Measurements from ENCODE around the gene KAZN.

KAZN gene

DNA sequence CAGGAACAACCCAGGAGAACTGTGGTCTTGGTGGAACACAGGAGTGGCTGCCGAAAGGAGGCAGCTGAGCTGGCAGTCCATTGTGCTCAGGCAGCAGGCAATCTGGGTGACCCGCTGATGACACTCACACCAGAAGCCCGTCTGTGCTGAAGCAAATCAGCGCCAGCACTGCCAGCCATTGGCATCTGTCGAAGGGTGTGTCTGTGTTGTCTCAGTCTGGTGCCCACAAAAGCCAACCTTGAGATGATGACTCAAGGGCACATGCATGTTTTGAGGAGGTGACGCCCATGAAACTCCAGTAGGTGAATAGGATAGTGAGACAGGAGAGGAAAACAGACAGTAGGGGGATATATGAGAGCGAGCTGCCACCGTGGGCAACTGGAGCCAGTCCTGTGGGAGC is 167.3 kb downstream of the KAZN start:
- H3K27me3 ChIP-seq (ENCODE audit: insufficient read depth, low read length), result 0 out of 2 replicates have a peak, but pooled peaks cover 5% of the 10 kb centered on the region
- H3K27ac ChIP-seq (ENCODE audit: low read depth, low read length), result no peak overlapping the region
- H2AFZ ChIP-seq (ENCODE audit: low read length, unreplicated experiment), result no peak overlapping the region
- H3K4me1 ChIP-seq (ENCODE audit: control insufficient read depth, insufficient read depth, low read length, unreplicated experiment), result no peaks in the 10 kb centered on the region
- no peaks in the 10 kb centered on the region for H3K36me3 ChIP-seq (ENCODE audit: insufficient read depth, low read length)
- no peak overlapping the region for H3K4me3 ChIP-seq (ENCODE audit: low read depth, low read length)
- H3K79me2 ChIP-seq (ENCODE audit: control insufficient read depth, insufficient read depth, low read length, unreplicated experiment), result no peaks in the 10 kb centered on the region

DNA sequence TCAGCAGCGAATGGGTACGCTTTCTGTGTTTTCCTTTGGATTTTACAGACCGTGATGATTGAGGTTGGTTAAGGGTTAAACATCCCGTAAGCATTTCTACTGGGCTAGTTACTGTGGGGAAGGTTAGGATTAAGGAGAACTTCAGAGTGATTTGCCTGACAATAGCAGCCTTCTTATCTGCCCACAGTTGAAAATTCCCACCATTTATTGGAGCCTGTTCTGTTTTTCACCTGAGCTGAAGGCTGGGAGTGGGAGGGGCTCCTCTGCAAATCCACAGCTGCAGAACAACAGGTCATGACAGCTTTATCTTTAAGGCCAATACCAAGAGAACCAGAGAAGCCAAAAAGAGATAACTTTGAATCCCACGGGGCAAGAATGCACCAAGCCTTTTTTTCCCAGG is 168.6 kb downstream of the KAZN start:
- Histone ChIP-seq H3K27ac (ENCODE audit: low read depth, low read length) (no peak overlapping the region), H3K4me1 (ENCODE audit: control insufficient read depth, insufficient read depth, low read length, unreplicated experiment) (no peaks in the 10 kb centered on the region), H3K4me3 (ENCODE audit: low read depth, low read length) (no peak overlapping the region), H3K79me2 (ENCODE audit: control insufficient read depth, insufficient read depth, low read length, unreplicated experiment) (no peaks in the 10 kb centered on the region), H3K27me3 (ENCODE audit: insufficient read depth, low read length) (0 out of 2 replicates have a peak, but pooled peaks cover 5% of the 10 kb centered on the region), H2AFZ (ENCODE audit: low read length, unreplicated experiment) (no peak overlapping the region), H3K36me3 (ENCODE audit: insufficient read depth, low read length) (no peaks in the 10 kb centered on the region)

DNA sequence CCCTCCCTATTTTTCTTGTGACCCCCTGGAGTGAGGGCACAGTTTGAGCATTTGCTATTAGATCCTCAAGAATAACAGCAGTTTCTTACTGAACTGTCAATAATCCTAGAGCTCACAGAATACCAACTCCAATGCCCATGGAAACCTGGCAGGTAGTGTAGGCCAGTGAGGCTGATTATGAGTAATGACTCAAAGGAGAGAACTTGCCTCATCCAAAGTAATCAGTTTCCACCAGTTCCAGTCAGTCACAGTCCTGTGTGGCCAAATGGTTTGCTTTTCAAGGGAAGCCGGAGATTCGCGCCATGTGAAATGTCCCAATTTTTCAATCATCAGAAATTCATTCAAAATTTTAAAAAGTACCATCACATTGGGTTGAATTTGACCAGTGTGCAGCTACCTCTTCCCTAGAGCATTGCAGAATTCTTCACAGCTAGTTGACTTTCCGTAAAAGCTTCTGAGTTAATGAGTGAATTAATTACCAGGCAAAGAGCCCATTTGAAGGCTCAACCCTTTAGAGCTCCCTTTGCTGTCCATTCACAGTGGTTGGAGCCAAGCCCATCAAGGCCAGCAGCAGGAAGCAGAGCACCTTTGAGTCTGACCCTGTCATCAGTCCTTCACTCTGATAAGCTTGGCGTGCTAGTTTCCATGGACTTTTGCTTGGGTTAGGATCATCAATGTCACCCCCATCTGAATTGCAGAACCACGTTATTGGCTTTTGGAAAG is 170.3 kb downstream of the KAZN start:
- H3K27me3 ChIP-seq (ENCODE audit: insufficient read depth, low read length), result 0 out of 2 replicates have a peak, but pooled peaks cover 5% of the 10 kb centered on the region
- H3K27ac ChIP-seq (ENCODE audit: low read depth, low read length), result no peak overlapping the region
- no peak overlapping the region for H3K4me3 ChIP-seq (ENCODE audit: low read depth, low read length)
- H3K79me2 ChIP-seq (ENCODE audit: control insufficient read depth, insufficient read depth, low read length, unreplicated experiment), result no peaks in the 10 kb centered on the region
- H2AFZ ChIP-seq (ENCODE audit: low read length, unreplicated experiment), result no peak overlapping the region
- H3K4me1 ChIP-seq (ENCODE audit: control insufficient read depth, insufficient read depth, low read length, unreplicated experiment), result no peaks in the 10 kb centered on the region
- no peaks in the 10 kb centered on the region for H3K36me3 ChIP-seq (ENCODE audit: insufficient read depth, low read length)

DNA sequence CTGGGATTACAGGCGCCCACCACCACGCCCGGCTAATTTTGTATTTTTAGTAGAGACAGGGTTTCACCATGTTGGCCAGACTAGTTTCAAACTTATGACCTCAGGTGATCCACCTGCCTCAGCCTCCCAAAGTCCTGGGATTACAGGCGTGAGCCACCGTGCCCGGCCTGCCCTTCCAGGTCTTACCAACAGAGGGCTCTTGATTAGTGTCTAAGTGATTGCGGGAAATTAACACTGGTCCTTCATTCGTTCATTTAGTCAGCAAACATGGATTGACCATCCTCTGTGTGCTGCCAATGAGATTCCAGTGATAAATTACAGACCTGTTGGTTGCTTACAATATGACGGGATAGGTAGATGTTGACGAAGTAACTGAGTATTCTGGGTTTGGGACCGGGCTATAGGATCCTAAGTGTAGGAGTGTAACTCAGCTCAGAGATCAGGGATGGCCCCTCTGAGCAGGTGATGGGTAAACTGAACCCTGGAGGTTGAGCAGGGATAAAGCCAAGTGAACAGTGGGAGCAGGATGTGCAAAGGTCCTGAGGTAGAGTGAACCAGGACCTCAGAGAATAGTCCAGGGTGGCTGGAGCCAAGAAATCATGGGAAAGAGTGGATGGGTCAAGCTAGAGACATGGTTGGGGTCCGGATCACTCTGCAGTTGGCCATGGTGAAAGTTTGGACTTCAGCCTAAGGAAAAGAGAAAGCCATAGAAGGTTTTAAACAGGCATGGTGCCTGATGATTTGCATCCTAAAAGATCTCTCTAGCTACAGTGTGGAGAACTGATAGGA is 171.2 kb downstream of the KAZN start:
- Histone ChIP-seq H2AFZ (ENCODE audit: low read length, unreplicated experiment) (no peak overlapping the region), H3K27ac (ENCODE audit: low read depth, low read length) (no peak overlapping the region), H3K4me3 (ENCODE audit: low read depth, low read length) (no peak overlapping the region)

DNA sequence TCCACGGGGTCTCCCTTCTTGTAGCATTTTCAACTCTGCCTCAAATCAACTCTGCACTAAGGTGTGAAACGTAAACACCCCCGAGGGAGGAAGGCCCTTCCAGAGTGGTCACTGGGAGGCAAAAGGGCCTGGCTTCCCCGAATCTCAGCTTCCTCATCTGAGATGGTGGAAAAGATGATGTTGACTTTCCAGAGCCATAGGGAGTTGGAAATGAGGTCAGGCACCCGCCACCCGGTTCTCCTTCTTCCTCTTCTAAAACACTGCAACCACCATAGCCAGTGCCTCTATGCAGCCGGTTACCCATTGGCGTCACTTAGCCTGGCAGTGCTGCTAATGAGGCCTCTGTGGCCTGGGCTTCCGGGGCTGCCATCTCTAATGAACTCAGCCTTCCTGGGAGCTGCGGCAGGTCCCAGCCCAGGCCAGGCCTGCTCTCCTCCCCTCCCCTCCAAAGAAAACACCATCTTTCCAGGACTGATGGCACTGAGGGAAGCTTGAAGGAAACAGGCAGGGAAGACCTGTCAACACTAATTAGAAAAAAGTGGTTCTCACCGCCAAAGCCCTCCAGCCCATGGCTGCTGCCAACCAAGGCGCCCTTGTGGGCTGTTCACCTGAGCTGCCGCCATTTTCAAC is 175.0 kb downstream of the KAZN start:
- Histone ChIP-seq H3K4me3 (ENCODE audit: low read depth, low read length) (no peak overlapping the region), H3K27me3 (ENCODE audit: insufficient read depth, low read length) (no peaks in the 10 kb centered on the region), H3K36me3 (ENCODE audit: insufficient read depth, low read length) (no peaks in the 10 kb centered on the region), H3K4me1 (ENCODE audit: control insufficient read depth, insufficient read depth, low read length, unreplicated experiment) (no peaks in the 10 kb centered on the region), H3K79me2 (ENCODE audit: control insufficient read depth, insufficient read depth, low read length, unreplicated experiment) (no peaks in the 10 kb centered on the region), H3K27ac (ENCODE audit: low read depth, low read length) (no peak overlapping the region), H2AFZ (ENCODE audit: low read length, unreplicated experiment) (no peak overlapping the region)

More for the DNA sequence above, 171.2 kb downstream of the KAZN start:
- Histone ChIP-seq H3K79me2 (ENCODE audit: control insufficient read depth, insufficient read depth, low read length, unreplicated experiment) (no peaks in the 10 kb centered on the region), H3K27me3 (ENCODE audit: insufficient read depth, low read length) (0 out of 2 replicates have a peak, but pooled peaks cover 5% of the 10 kb centered on the region), H3K4me1 (ENCODE audit: control insufficient read depth, insufficient read depth, low read length, unreplicated experiment) (no peaks in the 10 kb centered on the region), H3K36me3 (ENCODE audit: insufficient read depth, low read length) (no peaks in the 10 kb centered on the region)

DNA sequence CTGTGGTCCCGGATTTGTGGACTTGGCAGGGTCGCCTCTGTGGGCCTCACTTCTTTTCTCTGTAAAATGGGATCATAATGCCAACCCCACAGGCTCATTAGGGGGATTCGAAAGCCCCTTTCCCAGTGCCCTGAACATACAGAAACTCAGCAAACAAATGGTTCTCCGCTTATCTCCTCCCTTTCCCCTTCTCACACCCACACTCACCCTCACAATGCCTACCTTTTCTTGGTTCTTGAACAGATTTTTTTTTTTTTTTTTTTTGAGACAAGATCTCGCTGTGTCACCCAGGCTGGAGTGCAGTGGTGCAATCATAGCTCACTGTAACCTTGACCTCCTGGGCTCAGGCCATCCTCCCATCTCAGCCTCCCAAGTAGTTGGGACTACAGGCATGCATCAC is 175.7 kb downstream of the KAZN start:
- H3K4me1 ChIP-seq (ENCODE audit: control insufficient read depth, insufficient read depth, low read length, unreplicated experiment), result no peaks in the 10 kb centered on the region
- H3K79me2 ChIP-seq (ENCODE audit: control insufficient read depth, insufficient read depth, low read length, unreplicated experiment), result no peaks in the 10 kb centered on the region
- H3K36me3 ChIP-seq (ENCODE audit: insufficient read depth, low read length), result no peaks in the 10 kb centered on the region
- H3K27ac ChIP-seq (ENCODE audit: low read depth, low read length), result no peak overlapping the region
- H3K27me3 ChIP-seq (ENCODE audit: insufficient read depth, low read length), result no peaks in the 10 kb centered on the region
- no peak overlapping the region for H2AFZ ChIP-seq (ENCODE audit: low read length, unreplicated experiment)
- H3K4me3 ChIP-seq (ENCODE audit: low read depth, low read length), result no peak overlapping the region

DNA sequence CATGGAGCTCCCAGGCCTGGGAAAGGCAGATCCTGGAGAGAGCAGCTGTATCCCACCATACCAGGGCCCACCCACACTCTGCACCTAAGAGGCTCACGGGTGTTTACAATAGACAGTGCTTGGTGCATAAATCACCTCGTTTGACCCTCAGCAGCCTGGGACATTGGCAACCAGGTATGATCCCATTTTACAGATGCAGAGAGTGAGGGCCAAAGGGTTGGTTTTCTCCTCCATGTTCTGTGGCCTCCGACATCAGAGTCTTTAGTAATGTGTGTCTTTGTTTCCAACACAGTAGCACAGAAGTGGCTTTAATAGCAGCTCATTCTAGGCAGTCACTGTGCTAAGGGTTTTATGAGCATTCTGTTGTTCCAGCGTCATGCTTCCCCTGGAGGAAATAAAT is 176.5 kb downstream of the KAZN start:
- Histone ChIP-seq H3K79me2 (ENCODE audit: control insufficient read depth, insufficient read depth, low read length, unreplicated experiment) (no peaks in the 10 kb centered on the region), H3K4me3 (ENCODE audit: low read depth, low read length) (no peak overlapping the region), H3K27me3 (ENCODE audit: insufficient read depth, low read length) (no peaks in the 10 kb centered on the region), H3K36me3 (ENCODE audit: insufficient read depth, low read length) (no peaks in the 10 kb centered on the region), H3K4me1 (ENCODE audit: control insufficient read depth, insufficient read depth, low read length, unreplicated experiment) (no peaks in the 10 kb centered on the region), H3K27ac (ENCODE audit: low read depth, low read length) (no peak overlapping the region), H2AFZ (ENCODE audit: low read length, unreplicated experiment) (no peak overlapping the region)

DNA sequence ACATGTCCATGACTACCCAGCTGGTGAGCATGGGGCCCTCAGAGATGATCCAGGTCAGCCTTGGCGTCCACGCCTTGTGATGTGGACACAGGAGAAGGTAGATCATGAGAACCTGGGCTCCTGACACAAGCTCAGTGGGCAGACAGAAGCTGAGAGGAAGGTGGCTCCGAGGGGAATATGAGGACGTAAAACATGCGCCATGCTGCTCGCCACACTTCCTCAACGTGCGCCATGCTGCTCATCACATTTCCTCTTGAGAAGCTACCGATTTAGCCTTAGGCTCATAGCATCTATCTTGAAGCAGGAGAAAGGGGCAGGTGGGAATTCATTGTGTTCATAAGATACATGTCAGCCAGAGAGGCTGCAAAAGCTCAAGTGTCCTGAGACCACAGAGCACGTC is 176.9 kb downstream of the KAZN start:
- no peaks in the 10 kb centered on the region for H3K36me3 ChIP-seq (ENCODE audit: insufficient read depth, low read length)
- no peaks in the 10 kb centered on the region for H3K79me2 ChIP-seq (ENCODE audit: control insufficient read depth, insufficient read depth, low read length, unreplicated experiment)
- no peaks in the 10 kb centered on the region for H3K27me3 ChIP-seq (ENCODE audit: insufficient read depth, low read length)
- H3K4me1 ChIP-seq (ENCODE audit: control insufficient read depth, insufficient read depth, low read length, unreplicated experiment), result no peaks in the 10 kb centered on the region
- no peak overlapping the region for H3K27ac ChIP-seq (ENCODE audit: low read depth, low read length)
- no peak overlapping the region for H3K4me3 ChIP-seq (ENCODE audit: low read depth, low read length)
- no peak overlapping the region for H2AFZ ChIP-seq (ENCODE audit: low read length, unreplicated experiment)

DNA sequence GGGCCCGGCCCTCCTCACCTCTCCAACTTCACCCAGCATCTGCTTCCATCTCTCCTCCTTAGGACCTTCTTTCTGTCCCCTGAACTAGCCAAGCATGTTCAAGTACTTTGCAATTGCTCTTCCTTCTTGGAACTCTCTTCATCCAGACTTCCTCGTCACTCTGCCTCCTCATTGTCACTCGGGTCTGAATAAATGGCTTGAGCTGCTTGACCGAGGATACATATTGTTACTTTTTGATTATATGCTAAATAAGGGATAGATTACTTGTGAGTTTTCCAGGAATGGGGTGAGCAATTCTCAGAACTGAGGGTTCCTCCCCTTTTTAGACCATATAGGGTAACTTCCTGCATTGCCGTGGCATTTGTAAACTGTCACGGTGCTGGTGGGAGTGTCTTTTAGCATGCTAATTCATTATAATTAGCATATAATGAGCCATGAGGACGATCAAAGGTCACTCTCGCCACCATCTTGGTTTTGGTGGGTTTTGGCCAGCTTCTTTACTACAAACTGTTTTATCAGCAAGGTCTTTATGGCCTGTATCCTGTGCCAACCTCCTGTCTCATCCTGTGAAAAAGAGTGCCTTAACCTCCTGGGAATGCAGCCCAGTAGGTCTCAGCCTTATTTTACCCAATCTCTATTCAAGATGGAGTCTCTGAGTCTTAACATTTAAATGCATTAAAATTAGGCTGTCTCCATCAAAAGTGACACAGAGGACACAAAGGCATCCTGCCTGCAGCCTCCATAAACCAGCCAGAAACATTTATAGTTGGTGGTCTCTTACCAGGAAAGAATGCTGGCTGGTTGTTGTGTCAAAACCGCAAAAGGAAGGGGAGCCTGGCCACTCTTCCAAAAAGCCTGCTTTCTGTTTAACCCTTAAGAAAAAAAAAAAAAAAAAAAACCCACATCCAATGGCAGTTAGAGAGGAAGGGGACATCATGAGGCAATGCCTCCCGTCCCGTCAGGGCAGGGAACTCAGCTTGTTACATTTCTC is 179.3 kb downstream of the KAZN start:
- H2AFZ ChIP-seq (ENCODE audit: low read length, unreplicated experiment), result no peak overlapping the region
- no peaks in the 10 kb centered on the region for H3K4me1 ChIP-seq (ENCODE audit: control insufficient read depth, insufficient read depth, low read length, unreplicated experiment)
- H3K27ac ChIP-seq (ENCODE audit: low read depth, low read length), result no peak overlapping the region
- H3K4me3 ChIP-seq (ENCODE audit: low read depth, low read length), result no peak overlapping the region
- no peaks in the 10 kb centered on the region for H3K27me3 ChIP-seq (ENCODE audit: insufficient read depth, low read length)
- H3K79me2 ChIP-seq (ENCODE audit: control insufficient read depth, insufficient read depth, low read length, unreplicated experiment), result no peaks in the 10 kb centered on the region
- no peaks in the 10 kb centered on the region for H3K36me3 ChIP-seq (ENCODE audit: insufficient read depth, low read length)

DNA sequence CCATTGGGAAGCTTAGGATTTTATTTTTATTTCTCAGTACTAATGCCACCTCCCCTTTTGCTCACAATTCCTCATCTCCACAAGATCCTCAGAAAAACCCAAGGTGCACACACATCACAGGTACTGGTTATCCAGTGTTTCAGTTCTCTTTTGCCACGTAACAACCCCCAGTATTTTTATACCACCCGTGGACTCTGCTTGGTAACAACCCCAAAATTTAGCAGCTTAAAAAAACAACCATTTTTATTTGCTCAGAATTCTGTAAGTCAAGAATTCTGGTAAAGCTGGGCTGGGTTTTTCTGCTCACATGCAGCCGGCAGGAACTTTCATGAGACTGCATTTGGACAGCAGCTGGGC is 180.0 kb downstream of the KAZN start:
- no peaks in the 10 kb centered on the region for H3K36me3 ChIP-seq (ENCODE audit: insufficient read depth, low read length)
- H2AFZ ChIP-seq (ENCODE audit: low read length, unreplicated experiment), result no peak overlapping the region
- H3K79me2 ChIP-seq (ENCODE audit: control insufficient read depth, insufficient read depth, low read length, unreplicated experiment), result no peaks in the 10 kb centered on the region
- no peak overlapping the region for H3K4me3 ChIP-seq (ENCODE audit: low read depth, low read length)
- no peaks in the 10 kb centered on the region for H3K27me3 ChIP-seq (ENCODE audit: insufficient read depth, low read length)
- no peaks in the 10 kb centered on the region for H3K4me1 ChIP-seq (ENCODE audit: control insufficient read depth, insufficient read depth, low read length, unreplicated experiment)
- no peak overlapping the region for H3K27ac ChIP-seq (ENCODE audit: low read depth, low read length)

Measured in ACC112 (cell line).